H9 (cell line): ENCODE data around the gene RAB27B. TPM values are rescaled to one million over a fixed set of nuclear protein-coding genes. Genes with fewer than 3 reads are reported as not detected.

ENCODE experiments used
- DNase-seq: peaks from one replicate; pipeline ENCODE4 v3.0.0-alpha.2; 2017
- H2AFZ ChIP-seq: one replicate; pipeline ENCODE4 v1.6.1; 2013; ENCODE audit warnings: mild to moderate bottlenecking, low read length, control low read depth, moderate library complexity
- H2AK5ac ChIP-seq: 2 replicates; pipeline ENCODE4 v1.6.1; 2013; ENCODE audit warnings: low read length, control low read depth, mixed read lengths; ENCODE audit not compliant: insufficient read length
- H2BK120ac ChIP-seq: one replicate; pipeline ENCODE4 v1.6.1; 2013; ENCODE audit warnings: low read depth, mild to moderate bottlenecking, low read length, control low read depth, inconsistent platforms; ENCODE audit not compliant: poor library complexity, severe bottlenecking
- H2BK12ac ChIP-seq: 2 replicates; pipeline ENCODE4 v1.6.1; 2013; ENCODE audit warnings: low read length, control low read depth, mixed read lengths, low read depth; ENCODE audit not compliant: insufficient read length
- H2BK15ac ChIP-seq: 2 replicates; pipeline ENCODE4 v1.6.1; 2013; ENCODE audit warnings: low read depth, low read length, control low read depth
- H2BK20ac ChIP-seq: one replicate; pipeline ENCODE4 v1.6.1; 2013; ENCODE audit warnings: low read depth, mild to moderate bottlenecking, low read length, control low read depth, inconsistent platforms; ENCODE audit not compliant: poor library complexity, severe bottlenecking
- H2BK5ac ChIP-seq: 2 replicates; pipeline ENCODE4 v1.6.1; 2013; ENCODE audit warnings: low read length, control low read depth, mixed read lengths; ENCODE audit not compliant: insufficient read length
- H3K14ac ChIP-seq: 2 replicates; pipeline ENCODE4 v1.6.1; 2013; ENCODE audit warnings: low read length, control low read depth; ENCODE audit not compliant: insufficient read depth
- H3K18ac ChIP-seq: 2 replicates; pipeline ENCODE4 v1.6.1; 2013; ENCODE audit warnings: low read depth, mild to moderate bottlenecking, mixed read lengths, low read length, control low read depth; ENCODE audit not compliant: insufficient read length
- H3K23ac ChIP-seq: 2 replicates; pipeline ENCODE4 v1.6.1; 2013; ENCODE audit warnings: low read length, control low read depth, mixed read lengths, low read depth; ENCODE audit not compliant: insufficient read length
- H3K23me2 ChIP-seq: 2 replicates; pipeline ENCODE4 v1.6.1; 2013; ENCODE audit warnings: low read depth, mild to moderate bottlenecking, mixed read lengths, low read length, control low read depth; ENCODE audit not compliant: insufficient read length, poor library complexity, severe bottlenecking
- H3K27ac ChIP-seq: 2 replicates; pipeline ENCODE4 v1.5.1; 2013; ENCODE audit warnings: low read length, control low read depth, mixed read lengths, low read depth; ENCODE audit not compliant: insufficient read length
- H3K27me3 ChIP-seq: 2 replicates; pipeline ENCODE4 v1.6.1; 2013; ENCODE audit warnings: low read length, control low read depth, inconsistent platforms; ENCODE audit not compliant: insufficient read depth
- H3K4ac ChIP-seq: 2 replicates; pipeline ENCODE4 v1.6.1; 2013; ENCODE audit warnings: low read depth, mild to moderate bottlenecking, control low read depth, inconsistent platforms, low read length, moderate library complexity
- H3K4me1 ChIP-seq: 2 replicates; pipeline ENCODE4 v1.6.1; 2013; ENCODE audit warnings: low read length, control low read depth, inconsistent platforms; ENCODE audit not compliant: insufficient read depth
- H3K4me2 ChIP-seq: 2 replicates; pipeline ENCODE4 v1.6.1; 2013; ENCODE audit warnings: low read length, control low read depth, mixed read lengths; ENCODE audit not compliant: insufficient read length, insufficient read depth
- H3K56ac ChIP-seq: 2 replicates; pipeline ENCODE4 v1.6.1; 2013; ENCODE audit warnings: low read depth, mild to moderate bottlenecking, mixed read lengths, low read length, control low read depth; ENCODE audit not compliant: insufficient read length
- H3K79me1 ChIP-seq: 2 replicates; pipeline ENCODE4 v1.6.1; 2013; ENCODE audit warnings: low read depth, mild to moderate bottlenecking, moderate library complexity, low read length, control low read depth, inconsistent platforms; ENCODE audit not compliant: insufficient read depth, poor library complexity, severe bottlenecking
- H3K79me2 ChIP-seq: 2 replicates; pipeline ENCODE4 v1.6.1; 2013; ENCODE audit warnings: low read length, control low read depth, inconsistent platforms; ENCODE audit not compliant: insufficient read depth
- H3K9ac ChIP-seq: 2 replicates; pipeline ENCODE4 v1.6.1; 2013; ENCODE audit warnings: low read length, control low read depth, mixed read lengths; ENCODE audit not compliant: insufficient read length; ENCODE audit errors: extremely low read depth
- H3K9me3 ChIP-seq: one replicate; pipeline ENCODE4 v1.6.1; 2013; ENCODE audit warnings: low read depth, low read length, inconsistent platforms; ENCODE audit not compliant: control insufficient read depth
- H3T11ph ChIP-seq: one replicate; pipeline ENCODE4 v1.6.1; 2013; ENCODE audit warnings: mild to moderate bottlenecking, low read length, control low read depth, inconsistent platforms
- H4K20me1 ChIP-seq: one replicate; pipeline ENCODE4 v1.6.1; 2013; ENCODE audit not compliant: control insufficient read depth, insufficient read length, insufficient read depth
- H4K5ac ChIP-seq: 2 replicates; pipeline ENCODE4 v1.6.1; 2013; ENCODE audit warnings: low read depth, mild to moderate bottlenecking, mixed read lengths, low read length, control low read depth; ENCODE audit not compliant: insufficient read length
- H4K8ac ChIP-seq: replicated peaks from 2 replicates; pipeline ENCODE4 v1.6.1; 2013; ENCODE audit warnings: low read length, control low read depth, mixed read lengths, low read depth; ENCODE audit not compliant: insufficient read length
- H4K91ac ChIP-seq: 2 replicates; pipeline ENCODE4 v1.6.1; 2013; ENCODE audit warnings: low read depth, mild to moderate bottlenecking, moderate library complexity, mixed read lengths, low read length, control low read depth; ENCODE audit not compliant: insufficient read length
- H3K27ac Mint-ChIP-seq, 3 experiments: 2 replicates in 2 of 3; 3 replicates in 1 of 3; pipeline ENCODE4 v1.8.0; 2020 to 2021; ENCODE audit warnings: mixed read lengths in 3 of 3, mild to moderate bottlenecking in 1 of 3, moderate library complexity in 1 of 3
- H3K27me3 Mint-ChIP-seq: 2 replicates; pipeline ENCODE4 v1.8.0; 2021; ENCODE audit warnings: low read depth, mild to moderate bottlenecking, moderate library complexity, mixed read lengths
- H3K36me3 Mint-ChIP-seq, 3 experiments: 2 replicates in 2 of 3; 3 replicates in 1 of 3; pipeline ENCODE4 v1.8.0; 2020 to 2021; ENCODE audit warnings: low read depth in 3 of 3, mixed read lengths in 3 of 3; ENCODE audit not compliant: insufficient read depth in 1 of 3
- H3K4me1 Mint-ChIP-seq, 2 experiments: 2 replicates each; pipeline ENCODE4 v1.8.0; 2020; ENCODE audit warnings: mixed read lengths in 2 of 2
- H3K4me3 Mint-ChIP-seq, 2 experiments: 2 replicates in 1 of 2; 3 replicates in 1 of 2; pipeline ENCODE4 v1.8.0; 2020 to 2021; ENCODE audit warnings: mild to moderate bottlenecking in 2 of 2, mixed read lengths in 2 of 2, moderate library complexity in 1 of 2
- H3K9me3 Mint-ChIP-seq, 2 experiments: 2 replicates in 1 of 2; 3 replicates in 1 of 2; pipeline ENCODE4 v1.8.0; 2020; ENCODE audit warnings: mild to moderate bottlenecking in 2 of 2, mixed read lengths in 2 of 2, moderate library complexity in 1 of 2
- CTCF ChIP-seq: fragments of 200-600 bp; sonication (generic); conservative IDR thresholded peaks from 3 replicates; pipeline ENCODE4 v1.8.0; 2021; ENCODE audit warnings: antibody characterized with exemption, mild to moderate bottlenecking
- total RNA-seq: library from RNA; stranded (reverse); gene quantifications from 2 replicates; pipeline ENCODE4 v1.2.1, GENCODE V29; 2021

The RAB27B gene
- total RNA-seq, 1 experiment from 2014 or later = 0.15 TPM

DNA sequence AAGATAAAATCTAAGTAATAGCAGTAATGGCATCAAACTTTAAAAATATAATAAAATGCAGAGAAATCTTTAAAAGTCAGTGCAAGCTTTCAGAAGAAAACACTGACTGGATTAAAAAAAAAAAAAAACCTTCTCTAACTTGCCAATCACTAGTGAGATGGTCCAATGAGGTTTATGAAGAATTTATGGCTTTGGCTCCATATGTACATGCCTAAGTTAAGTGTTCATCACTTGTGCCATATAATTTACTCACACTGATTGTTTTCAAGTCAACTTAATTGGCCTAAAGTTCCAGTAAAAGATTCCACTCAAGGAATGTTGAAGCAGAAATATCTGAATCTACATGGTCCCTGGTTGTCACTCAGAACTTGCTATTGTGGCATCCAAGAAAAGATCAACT lies 40.7 kb upstream of the RAB27B start:
- no peak overlapping the region for H3K23ac ChIP-seq
- no peak overlapping the region for H4K5ac ChIP-seq
- no peaks in the 10 kb centered on the region for H3K23me2 ChIP-seq
- DNase-seq = no peak
- no peaks in the 10 kb centered on the region for H3K36me3 Mint-ChIP-seq
- no peaks in the 10 kb centered on the region for H3K4me1 ChIP-seq
- no peak overlapping the region for H4K8ac ChIP-seq
- H3K4me3 Mint-ChIP-seq = no peak overlapping the region
- peaks cover 0 to 2% of the 10 kb centered on the region in 2 experiments; a peak in 1 of 5 replicates for H3K9me3 Mint-ChIP-seq
- H3K18ac ChIP-seq = no peak overlapping the region
- H2BK15ac ChIP-seq = no peak overlapping the region
- H3K4me2 ChIP-seq = no peak overlapping the region
- H2BK20ac ChIP-seq = no peak overlapping the region
- no peak overlapping the region for H4K91ac ChIP-seq
- H3T11ph ChIP-seq = no peak overlapping the region
- H3K27ac Mint-ChIP-seq = no peak overlapping the region
- H3K9ac ChIP-seq = no peak overlapping the region
- H3K79me1 ChIP-seq = no peaks in the 10 kb centered on the region
- H2BK5ac ChIP-seq = no peak overlapping the region
- no peaks in the 10 kb centered on the region for H3K9me3 ChIP-seq
- no peak overlapping the region for H3K4ac ChIP-seq
- no peak overlapping the region for H2BK120ac ChIP-seq
- H3K27ac ChIP-seq = no peak overlapping the region
- no peak overlapping the region for H2AFZ ChIP-seq
- no peak overlapping the region for H3K56ac ChIP-seq
- no peak for TF ChIP-seq CTCF
- no peak overlapping the region for H3K14ac ChIP-seq
- no peak overlapping the region for H2BK12ac ChIP-seq
- H3K27me3 ChIP-seq = no peaks in the 10 kb centered on the region; the same call in 1 of the 2 replicates
- no peaks in the 10 kb centered on the region for H3K79me2 ChIP-seq
- no peak overlapping the region for H2AK5ac ChIP-seq
- H3K4me1 Mint-ChIP-seq = 0 out of 4 replicates have a peak, but pooled peaks cover 0 to 3% of the 10 kb centered on the region in 2 experiments
- no peaks in the 10 kb centered on the region for H4K20me1 ChIP-seq
- no peaks in the 10 kb centered on the region for H3K27me3 Mint-ChIP-seq
